Measurements from ENCODE around the gene RGCC.
A peak's percentile ranks its signal among the peaks of the same experiment; 100 is the strongest.

Gene RGCC

DNA sequence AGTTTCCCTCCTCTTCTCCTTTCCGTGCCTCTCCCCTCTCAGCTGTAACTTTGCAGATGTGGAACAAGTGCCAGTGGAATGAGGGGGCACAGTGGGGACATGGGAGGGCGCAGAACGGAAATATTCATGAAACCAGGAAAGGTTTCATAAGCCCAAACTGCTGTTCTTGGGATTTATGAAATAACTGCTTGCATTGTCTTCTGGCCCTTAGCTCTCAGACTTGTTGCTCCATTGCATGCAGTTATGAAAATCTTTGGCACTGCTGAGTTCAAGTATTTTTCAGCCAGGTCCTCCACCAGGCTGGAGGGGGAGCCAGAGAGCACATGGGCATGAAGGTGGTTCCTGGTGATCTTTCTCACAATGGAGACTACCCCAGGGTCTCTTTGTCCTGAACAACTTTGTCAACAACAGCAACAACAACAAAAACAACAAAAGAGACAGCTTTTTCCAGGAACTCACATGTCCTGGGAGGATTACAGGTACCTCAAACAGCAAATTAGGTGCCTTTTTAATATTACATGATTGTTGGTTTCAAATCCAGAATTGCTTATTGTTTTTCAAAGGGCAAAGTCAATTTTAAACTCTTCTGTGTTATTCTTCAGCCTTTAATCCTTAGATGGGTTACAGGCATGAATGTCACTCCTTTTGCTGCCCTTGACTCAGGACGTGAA is 1.5 kb downstream of the RGCC start:
- Histone ChIP-seq H2BK120ac (ENCODE audit: low read depth, low read length) (no peak overlapping the region), H4K91ac (ENCODE audit: low read length) (no peak overlapping the region), H3K27me3 (ENCODE audit: control insufficient read depth in 1 of 2, insufficient read depth in 1 of 2, low read length in 2 of 2) (peaks cover 9 to 30% of the 10 kb centered on the region in 2 experiments), H3K4me1 (ENCODE audit: control insufficient read depth, insufficient read depth, low read depth, low read length) (peaks cover 25% of the 10 kb centered on the region), H3K9ac (ENCODE audit: low read length) (peak overlapping the region; percentile 89), H3K4me2 (ENCODE audit: low read length, poor library complexity, severe bottlenecking) (peak overlapping the region; percentile 99), H3K18ac (ENCODE audit: low read depth in 1 of 2, low read length in 2 of 2) (peak overlapping the region in 1 of 2 experiments; percentile 42), H4K8ac (ENCODE audit: low read length) (no peak overlapping the region), H2BK5ac (ENCODE audit: low read depth, low read length, poor library complexity, severe bottlenecking) (no peak overlapping the region), H3K27ac (ENCODE audit: low read length, poor library complexity, severe bottlenecking) (no peak overlapping the region), H3K79me1 (replicated peaks; ENCODE audit: low read length, poor library complexity, severe bottlenecking) (peaks cover 4% of the 10 kb centered on the region), H3K36me3 (ENCODE audit: control insufficient read depth in 1 of 2, insufficient read depth in 2 of 2, low read depth in 1 of 2, low read length in 2 of 2) (peaks cover 0 to 26% of the 10 kb centered on the region in 2 experiments), H2BK12ac (ENCODE audit: low read length in 2 of 2) (no peak overlapping the region), H3K9me3 (ENCODE audit: control insufficient read depth, low read length) (no peaks in the 10 kb centered on the region), H2AK5ac (ENCODE audit: low read length, severe bottlenecking) (no peak overlapping the region), H3K4me3 (ENCODE audit: insufficient read depth in 1 of 2, low read depth in 1 of 2, low read length in 2 of 2) (peak overlapping the region; percentile 67 to 80), H2AFZ (ENCODE audit: low read depth, low read length) (no peak overlapping the region), H3K14ac (ENCODE audit: low read length in 2 of 2) (no peak overlapping the region), H3K23ac (ENCODE audit: low read length in 2 of 2) (no peak overlapping the region), H2BK15ac (ENCODE audit: low read depth, poor library complexity, severe bottlenecking) (no peak overlapping the region), H3K4ac (ENCODE audit: low read depth in 1 of 2, low read length in 2 of 2) (no peak overlapping the region)
- peak; percentile 54 for DNase-seq
- 90% methylated on average over 3 of the region's 4 CpGs for WGBS

DNA sequence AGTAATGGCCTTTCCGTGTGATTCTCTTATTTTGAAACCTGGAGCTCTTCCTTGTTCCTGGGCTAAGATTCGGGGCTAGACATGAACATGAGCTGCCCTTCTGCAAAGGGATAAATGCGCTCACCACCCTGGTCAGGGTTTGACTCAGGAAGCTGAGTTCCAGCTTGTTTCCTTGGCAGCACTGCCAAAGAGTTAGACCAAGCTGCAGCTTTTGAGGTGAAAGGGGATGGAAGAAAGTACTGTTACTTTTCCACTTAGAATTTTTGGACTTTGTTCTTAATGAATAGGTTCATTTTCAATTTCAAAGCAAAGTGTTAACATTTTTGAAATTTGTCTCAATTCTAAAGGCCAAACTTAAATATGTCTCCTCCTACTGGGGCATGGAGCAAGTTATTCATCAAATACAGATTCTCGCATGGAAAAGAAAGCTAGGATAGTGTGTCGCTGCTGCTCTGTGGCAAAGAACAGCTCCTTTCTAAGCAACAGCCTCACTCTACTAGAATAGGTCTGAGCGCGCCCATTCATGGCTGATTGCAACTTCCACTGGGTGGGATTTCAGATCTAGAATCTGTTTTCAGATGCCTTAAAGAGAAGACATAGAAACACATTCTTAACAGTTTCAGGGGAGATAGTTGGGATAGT is 2.2 kb downstream of the RGCC start:
- 84% methylated on average over 5 of the region's 7 CpGs for WGBS
- Histone ChIP-seq H4K8ac (ENCODE audit: low read length) (no peak overlapping the region), H2BK15ac (ENCODE audit: low read depth, poor library complexity, severe bottlenecking) (no peak overlapping the region), H3K79me1 (replicated peaks; ENCODE audit: low read length, poor library complexity, severe bottlenecking) (peaks cover 4% of the 10 kb centered on the region), H2AFZ (ENCODE audit: low read depth, low read length) (no peak overlapping the region), H3K4me2 (ENCODE audit: low read length, poor library complexity, severe bottlenecking) (no peak overlapping the region), H3K9ac (ENCODE audit: low read length) (peak overlapping the region; percentile 89), H3K23ac (ENCODE audit: low read length in 2 of 2) (no peak overlapping the region), H2BK12ac (ENCODE audit: low read length in 2 of 2) (no peak overlapping the region), H3K4ac (ENCODE audit: low read depth in 1 of 2, low read length in 2 of 2) (no peak overlapping the region), H3K4me3 (ENCODE audit: insufficient read depth in 1 of 2, low read depth in 1 of 2, low read length in 2 of 2) (peak overlapping the region in 1 of 2 experiments; percentile 80), H3K14ac (ENCODE audit: low read length in 2 of 2) (no peak overlapping the region), H2AK5ac (ENCODE audit: low read length, severe bottlenecking) (no peak overlapping the region), H3K36me3 (ENCODE audit: control insufficient read depth in 1 of 2, insufficient read depth in 2 of 2, low read depth in 1 of 2, low read length in 2 of 2) (peaks cover 0 to 32% of the 10 kb centered on the region in 2 experiments), H3K4me1 (ENCODE audit: control insufficient read depth, insufficient read depth, low read depth, low read length) (peaks cover 30% of the 10 kb centered on the region), H3K9me3 (ENCODE audit: control insufficient read depth, low read length) (no peaks in the 10 kb centered on the region), H2BK5ac (ENCODE audit: low read depth, low read length, poor library complexity, severe bottlenecking) (no peak overlapping the region), H3K27ac (ENCODE audit: low read length, poor library complexity, severe bottlenecking) (no peak overlapping the region), H3K18ac (ENCODE audit: low read depth in 1 of 2, low read length in 2 of 2) (no peak overlapping the region), H3K27me3 (ENCODE audit: control insufficient read depth in 1 of 2, insufficient read depth in 1 of 2, low read length in 2 of 2) (peaks cover 9 to 30% of the 10 kb centered on the region in 2 experiments), H4K91ac (ENCODE audit: low read length) (no peak overlapping the region), H2BK120ac (ENCODE audit: low read depth, low read length) (no peak overlapping the region)
- DNase-seq, result no peak

DNA sequence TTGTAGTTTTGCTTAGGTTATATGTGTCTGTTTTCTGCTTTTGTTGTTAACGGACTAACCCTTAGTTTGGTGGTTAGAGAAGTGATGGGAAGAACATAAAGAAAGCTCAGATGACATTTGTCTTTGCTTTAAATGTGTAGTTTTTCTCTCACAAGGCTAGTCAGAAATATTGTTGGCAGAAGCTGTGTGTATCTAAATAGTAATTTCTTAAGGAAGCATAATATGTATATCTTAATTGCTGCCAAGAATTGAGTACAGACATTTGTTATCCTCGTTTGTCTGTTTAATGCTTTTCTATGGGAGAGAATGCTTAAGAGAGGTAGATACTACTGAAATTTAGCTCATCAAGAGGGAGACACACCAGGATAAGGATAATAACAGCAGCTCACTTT is 2.7 kb downstream of the RGCC start:
- peaks cover 34% of the 10 kb centered on the region for H3K4me1 ChIP-seq (ENCODE audit: control insufficient read depth, insufficient read depth, low read depth, low read length)
- no peak overlapping the region for H3K4me2 ChIP-seq (ENCODE audit: low read length, poor library complexity, severe bottlenecking)
- peak overlapping the region; percentile 89 for H3K9ac ChIP-seq (ENCODE audit: low read length)
- H2BK12ac ChIP-seq (ENCODE audit: low read length in 2 of 2), result no peak overlapping the region
- no peak overlapping the region for H2BK15ac ChIP-seq (ENCODE audit: low read depth, poor library complexity, severe bottlenecking)
- H2AK5ac ChIP-seq (ENCODE audit: low read length, severe bottlenecking), result no peak overlapping the region
- no peak overlapping the region for H3K4ac ChIP-seq (ENCODE audit: low read depth in 1 of 2, low read length in 2 of 2)
- peak overlapping the region in 1 of 2 experiments; percentile 80 for H3K4me3 ChIP-seq (ENCODE audit: insufficient read depth in 1 of 2, low read depth in 1 of 2, low read length in 2 of 2)
- no peak overlapping the region for H2BK5ac ChIP-seq (ENCODE audit: low read depth, low read length, poor library complexity, severe bottlenecking)
- H3K9me3 ChIP-seq (ENCODE audit: control insufficient read depth, low read length), result no peaks in the 10 kb centered on the region
- peaks cover 9 to 25% of the 10 kb centered on the region in 2 experiments for H3K27me3 ChIP-seq (ENCODE audit: control insufficient read depth in 1 of 2, insufficient read depth in 1 of 2, low read length in 2 of 2)
- no peak overlapping the region for H3K27ac ChIP-seq (ENCODE audit: low read length, poor library complexity, severe bottlenecking)
- H3K36me3 ChIP-seq (ENCODE audit: control insufficient read depth in 1 of 2, insufficient read depth in 2 of 2, low read depth in 1 of 2, low read length in 2 of 2), result peaks cover 0 to 36% of the 10 kb centered on the region in 2 experiments
- H4K8ac ChIP-seq (ENCODE audit: low read length), result no peak overlapping the region
- H4K91ac ChIP-seq (ENCODE audit: low read length), result no peak overlapping the region
- H2BK120ac ChIP-seq (ENCODE audit: low read depth, low read length), result no peak overlapping the region
- WGBS, result 79% methylated on average over 2 of the region's 2 CpGs
- H3K18ac ChIP-seq (ENCODE audit: low read depth in 1 of 2, low read length in 2 of 2), result no peak overlapping the region
- no peak overlapping the region for H2AFZ ChIP-seq (ENCODE audit: low read depth, low read length)
- no peak for DNase-seq
- H3K23ac ChIP-seq (ENCODE audit: low read length in 2 of 2), result no peak overlapping the region
- H3K79me1 ChIP-seq (replicated peaks; ENCODE audit: low read length, poor library complexity, severe bottlenecking), result peaks cover 6% of the 10 kb centered on the region
- H3K14ac ChIP-seq (ENCODE audit: low read length in 2 of 2), result no peak overlapping the region

DNA sequence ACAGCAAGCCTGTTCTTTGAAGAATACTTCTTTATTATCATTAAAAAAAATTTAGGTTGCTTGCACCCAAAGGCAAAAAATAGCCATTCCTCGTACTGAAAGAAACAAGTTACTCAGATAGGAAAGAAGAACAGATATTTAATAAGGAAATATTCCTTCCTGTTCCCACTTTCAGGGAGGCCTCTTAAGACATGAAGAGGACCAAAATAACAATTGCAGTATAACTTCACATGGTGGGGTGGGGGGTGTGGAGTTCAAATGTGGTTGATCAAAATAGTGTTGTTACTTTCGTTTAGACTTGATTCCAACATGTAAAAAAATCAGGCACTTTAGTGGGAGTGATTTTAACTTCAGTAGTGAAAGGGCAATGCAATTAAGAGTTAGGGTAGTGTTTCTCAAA is 3.6 kb downstream of the RGCC start:
- Histone ChIP-seq H3K27ac (ENCODE audit: low read length, poor library complexity, severe bottlenecking) (no peak overlapping the region), H2AFZ (ENCODE audit: low read depth, low read length) (no peak overlapping the region), H2AK5ac (ENCODE audit: low read length, severe bottlenecking) (no peak overlapping the region), H3K79me1 (replicated peaks; ENCODE audit: low read length, poor library complexity, severe bottlenecking) (peaks cover 6% of the 10 kb centered on the region), H2BK120ac (ENCODE audit: low read depth, low read length) (no peak overlapping the region), H3K4me3 (ENCODE audit: insufficient read depth in 1 of 2, low read depth in 1 of 2, low read length in 2 of 2) (no peak overlapping the region), H2BK12ac (ENCODE audit: low read length in 2 of 2) (no peak overlapping the region), H4K8ac (ENCODE audit: low read length) (no peak overlapping the region), H3K23ac (ENCODE audit: low read length in 2 of 2) (no peak overlapping the region), H2BK15ac (ENCODE audit: low read depth, poor library complexity, severe bottlenecking) (no peak overlapping the region), H2BK5ac (ENCODE audit: low read depth, low read length, poor library complexity, severe bottlenecking) (no peak overlapping the region), H3K4me1 (ENCODE audit: control insufficient read depth, insufficient read depth, low read depth, low read length) (peaks cover 38% of the 10 kb centered on the region), H3K9me3 (ENCODE audit: control insufficient read depth, low read length) (no peaks in the 10 kb centered on the region), H3K14ac (ENCODE audit: low read length in 2 of 2) (no peak overlapping the region), H3K4me2 (ENCODE audit: low read length, poor library complexity, severe bottlenecking) (no peak overlapping the region), H3K9ac (ENCODE audit: low read length) (no peak overlapping the region), H3K36me3 (ENCODE audit: control insufficient read depth in 1 of 2, insufficient read depth in 2 of 2, low read depth in 1 of 2, low read length in 2 of 2) (peaks cover 0 to 36% of the 10 kb centered on the region in 2 experiments), H3K4ac (ENCODE audit: low read depth in 1 of 2, low read length in 2 of 2) (no peak overlapping the region), H3K27me3 (ENCODE audit: control insufficient read depth in 1 of 2, insufficient read depth in 1 of 2, low read length in 2 of 2) (peaks cover 6 to 16% of the 10 kb centered on the region in 2 experiments), H3K18ac (ENCODE audit: low read depth in 1 of 2, low read length in 2 of 2) (no peak overlapping the region), H4K91ac (ENCODE audit: low read length) (no peak overlapping the region)
- 50% methylated on average over 2 of the region's 2 CpGs for WGBS
- no peak for DNase-seq

Measured in mesenchymal stem cell (in vitro differentiated cells and primary cell).